ENCODE data around the gene GRIP1.

Gene GRIP1

GRCh38 chr12:66620688-66621087, 58.2 kb downstream of the GRIP1 start:
- Histone ChIP-seq H3K9ac (ENCODE audit: low read length) (no peak overlapping the region), H3K9me3 (replicated peaks; ENCODE audit: insufficient read depth, low read length) (no peaks in the 10 kb centered on the region), H3K4me1 (ENCODE audit: low read length) (peaks cover 25% of the 10 kb centered on the region), H3K79me2 (ENCODE audit: low read length) (no peaks in the 10 kb centered on the region), H3K27me3 (replicated peaks; ENCODE audit: insufficient read depth, low read length) (no peaks in the 10 kb centered on the region), H3K36me3 (replicated peaks; ENCODE audit: insufficient read depth, low read length) (no peaks in the 10 kb centered on the region), H3K27ac (ENCODE audit: low read length) (no peak overlapping the region), H4K20me1 (ENCODE audit: insufficient read depth, low read length) (no peaks in the 10 kb centered on the region), H3K4me3 (ENCODE audit: low read length) (no peak overlapping the region), H3K9me2 (replicated peaks; ENCODE audit: insufficient read depth, low read length) (no peaks in the 10 kb centered on the region), H3K4me2 (ENCODE audit: low read depth, low read length) (no peak overlapping the region), H2AFZ (ENCODE audit: low read length) (no peak overlapping the region), H3F3A (ENCODE audit: insufficient read depth, low read length) (no peaks in the 10 kb centered on the region)
- no peak for TF ChIP-seq EZH2 (optimal IDR thresholded peaks at IDR 0.05; ENCODE audit: low read depth, low read length)
- TF ChIP-seq EZH2phosphoT487 (IDR thresholded peaks at IDR 0.05; ENCODE audit: low read length) = no peak
- TF ChIP-seq CTCF (IDR thresholded peaks at IDR 0.05; ENCODE audit: low read length) = no peak
- DNase-seq = no peak

GRCh38 chr12:66620026-66620425, 58.9 kb downstream of the GRIP1 start:
- no peak for TF ChIP-seq EZH2phosphoT487 (IDR thresholded peaks at IDR 0.05; ENCODE audit: low read length)
- no peak for TF ChIP-seq CTCF (IDR thresholded peaks at IDR 0.05; ENCODE audit: low read length)
- no peak for TF ChIP-seq EZH2 (optimal IDR thresholded peaks at IDR 0.05; ENCODE audit: low read depth, low read length)
- H2AFZ ChIP-seq (ENCODE audit: low read length) = no peak overlapping the region
- H3K4me2 ChIP-seq (ENCODE audit: low read depth, low read length) = no peak overlapping the region
- H3K27ac ChIP-seq (ENCODE audit: low read length) = no peak overlapping the region
- no peak overlapping the region for H3K9ac ChIP-seq (ENCODE audit: low read length)
- H3K4me1 ChIP-seq (ENCODE audit: low read length) = peaks cover 25% of the 10 kb centered on the region
- no peaks in the 10 kb centered on the region for H3K9me2 ChIP-seq (replicated peaks; ENCODE audit: insufficient read depth, low read length)
- no peaks in the 10 kb centered on the region for H3K27me3 ChIP-seq (replicated peaks; ENCODE audit: insufficient read depth, low read length)
- H3K4me3 ChIP-seq (ENCODE audit: low read length) = no peak overlapping the region
- H3F3A ChIP-seq (ENCODE audit: insufficient read depth, low read length) = no peaks in the 10 kb centered on the region
- no peaks in the 10 kb centered on the region for H4K20me1 ChIP-seq (ENCODE audit: insufficient read depth, low read length)
- no peaks in the 10 kb centered on the region for H3K9me3 ChIP-seq (replicated peaks; ENCODE audit: insufficient read depth, low read length)
- H3K36me3 ChIP-seq (replicated peaks; ENCODE audit: insufficient read depth, low read length) = no peaks in the 10 kb centered on the region
- DNase-seq = no peak
- no peaks in the 10 kb centered on the region for H3K79me2 ChIP-seq (ENCODE audit: low read length)

GRCh38 chr12:66617991-66618390, 60.9 kb downstream of the GRIP1 start:
- no peaks in the 10 kb centered on the region for H4K20me1 ChIP-seq (ENCODE audit: insufficient read depth, low read length)
- H3K4me2 ChIP-seq (ENCODE audit: low read depth, low read length) = no peak overlapping the region
- H3F3A ChIP-seq (ENCODE audit: insufficient read depth, low read length) = no peaks in the 10 kb centered on the region
- peaks cover 17% of the 10 kb centered on the region for H3K4me1 ChIP-seq (ENCODE audit: low read length)
- H3K36me3 ChIP-seq (replicated peaks; ENCODE audit: insufficient read depth, low read length) = no peaks in the 10 kb centered on the region
- no peak for DNase-seq
- no peak for TF ChIP-seq EZH2phosphoT487 (IDR thresholded peaks at IDR 0.05; ENCODE audit: low read length)
- TF ChIP-seq EZH2 (optimal IDR thresholded peaks at IDR 0.05; ENCODE audit: low read depth, low read length) = no peak
- TF ChIP-seq CTCF (IDR thresholded peaks at IDR 0.05; ENCODE audit: low read length) = no peak
- no peaks in the 10 kb centered on the region for H3K9me3 ChIP-seq (replicated peaks; ENCODE audit: insufficient read depth, low read length)
- no peak overlapping the region for H2AFZ ChIP-seq (ENCODE audit: low read length)
- H3K79me2 ChIP-seq (ENCODE audit: low read length) = no peaks in the 10 kb centered on the region
- no peak overlapping the region for H3K4me3 ChIP-seq (ENCODE audit: low read length)
- H3K27me3 ChIP-seq (replicated peaks; ENCODE audit: insufficient read depth, low read length) = no peaks in the 10 kb centered on the region
- H3K9me2 ChIP-seq (replicated peaks; ENCODE audit: insufficient read depth, low read length) = no peaks in the 10 kb centered on the region
- no peak overlapping the region for H3K9ac ChIP-seq (ENCODE audit: low read length)
- H3K27ac ChIP-seq (ENCODE audit: low read length) = no peak overlapping the region
